GM12865 (cell line): ENCODE measurements around the gene RGS17.
A peak's percentile ranks its signal among the peaks of the same experiment; 100 is the strongest.
"Not testable (repeated sequence)": the region's sequence is repeated elsewhere in the genome, so short reads cannot be mapped to it uniquely, and the experiment has no call there.

Experiments used
- DNase-seq: peaks from one replicate; pipeline ENCODE4 v3.0.0; 2010; ENCODE audit warnings: low read depth
- H3K4me3 ChIP-seq: 2 replicates; pipeline ENCODE4 v1.5.1; 2011; ENCODE audit warnings: mild to moderate bottlenecking, low read depth, low read length, control low read depth
- CTCF ChIP-seq: IDR thresholded peaks from 2 replicates; pipeline ENCODE4 v1.5.1; 2011; ENCODE audit warnings: low read length, control low read depth, low read depth, inconsistent platforms; ENCODE audit not compliant: insufficient read depth; ENCODE audit errors: missing control alignments

The RGS17 gene

GRCh38 chr6:153125032-153125431, 6.0 kb downstream of the RGS17 start:
- no peak for DNase-seq
- TF ChIP-seq CTCF = no peak
- no peak overlapping the region for H3K4me3 ChIP-seq

GRCh38 chr6:153123801-153124200, 7.3 kb downstream of the RGS17 start:
- DNase-seq = no peak
- no peak overlapping the region for H3K4me3 ChIP-seq
- TF ChIP-seq CTCF = no peak

GRCh38 chr6:153121311-153121710, 9.8 kb downstream of the RGS17 start:
- no peak for DNase-seq
- no peak overlapping the region for H3K4me3 ChIP-seq
- no peak for TF ChIP-seq CTCF

GRCh38 chr6:153117986-153118879, 12.8 kb downstream of the RGS17 start:
- peak; percentile 23 for DNase-seq
- no peak overlapping the region for H3K4me3 ChIP-seq
- no peak for TF ChIP-seq CTCF

- H3K4me3 ChIP-seq, DNase-seq: not testable (repeated sequence)
Measured at GRCh38 chr6:153111082-153111481, 20.0 kb downstream of the RGS17 start.

GRCh38 chr6:153110612-153111011, 20.5 kb downstream of the RGS17 start:
- not testable (repeated sequence) for DNase-seq, H3K4me3 ChIP-seq

GRCh38 chr6:153108315-153108714, 22.8 kb downstream of the RGS17 start:
- no peak overlapping the region for H3K4me3 ChIP-seq
- TF ChIP-seq CTCF = no peak
- DNase-seq = no peak

GRCh38 chr6:153106021-153106420, 25.1 kb downstream of the RGS17 start:
- no peak for TF ChIP-seq CTCF
- DNase-seq = no peak
- no peak overlapping the region for H3K4me3 ChIP-seq
